Fibroblast of villous mesenchyme (primary cell): Measurements from ENCODE around the gene LCE1C. TPM values are rescaled to one million over a fixed set of nuclear protein-coding genes. Genes with fewer than 3 reads are reported as not detected.

Source experiments
- DNase-seq: peaks from one replicate; pipeline ENCODE4 v3.0.0-alpha.2; 2010; ENCODE audit warnings: low read depth
- H3K4me3 ChIP-seq: 2 replicates; pipeline ENCODE4 v1.5.1; 2011; ENCODE audit warnings: low read depth, mild to moderate bottlenecking, low read length
- total RNA-seq: library from RNA; depleted of rRNA; stranded (reverse); fragments of >200 nt; gene quantifications from 2 replicates; pipeline ENCODE4 v1.2.3, GENCODE V29; 2012
- TF ChIP-seq, protein P1 (sequence below): IDR thresholded peaks from 2 replicates; pipeline ENCODE4 v1.5.1; 2012; ENCODE audit warnings: low read depth, mild to moderate bottlenecking, low read length; ENCODE audit not compliant: insufficient read depth

Gene LCE1C
- total RNA-seq, 1 donor, result not detected

DNA sequence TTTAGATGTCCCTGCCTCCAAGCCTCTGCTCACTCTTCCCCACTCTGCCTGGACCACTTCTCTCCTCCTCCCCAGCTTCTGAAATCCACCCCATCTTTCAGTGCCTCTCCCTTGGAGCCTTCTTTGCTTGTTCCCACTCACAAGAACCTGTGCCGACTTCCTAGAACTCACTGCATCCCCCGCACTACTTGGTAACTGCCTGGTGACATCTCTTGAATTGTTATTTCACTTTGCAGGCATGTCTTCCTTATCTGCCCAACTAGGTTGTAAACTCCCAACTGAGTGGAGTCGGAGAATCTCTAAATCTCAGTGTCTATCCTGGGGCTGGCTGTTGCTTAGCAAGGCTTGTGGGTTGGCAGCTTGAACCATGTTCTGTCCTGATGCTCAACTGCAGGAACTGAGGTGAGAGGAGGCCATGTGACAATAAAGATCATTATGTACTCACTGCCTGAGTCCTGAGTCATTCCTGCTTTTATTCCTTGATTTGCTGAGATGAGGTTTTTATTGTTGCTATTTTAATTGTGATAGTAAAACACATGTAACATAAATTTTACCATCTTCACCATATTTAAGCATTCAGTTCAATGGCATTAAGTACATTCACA is 44.7 kb downstream of the LCE1C start:
- DNase-seq, result no peak
- TF ChIP-seq, protein P1, sequence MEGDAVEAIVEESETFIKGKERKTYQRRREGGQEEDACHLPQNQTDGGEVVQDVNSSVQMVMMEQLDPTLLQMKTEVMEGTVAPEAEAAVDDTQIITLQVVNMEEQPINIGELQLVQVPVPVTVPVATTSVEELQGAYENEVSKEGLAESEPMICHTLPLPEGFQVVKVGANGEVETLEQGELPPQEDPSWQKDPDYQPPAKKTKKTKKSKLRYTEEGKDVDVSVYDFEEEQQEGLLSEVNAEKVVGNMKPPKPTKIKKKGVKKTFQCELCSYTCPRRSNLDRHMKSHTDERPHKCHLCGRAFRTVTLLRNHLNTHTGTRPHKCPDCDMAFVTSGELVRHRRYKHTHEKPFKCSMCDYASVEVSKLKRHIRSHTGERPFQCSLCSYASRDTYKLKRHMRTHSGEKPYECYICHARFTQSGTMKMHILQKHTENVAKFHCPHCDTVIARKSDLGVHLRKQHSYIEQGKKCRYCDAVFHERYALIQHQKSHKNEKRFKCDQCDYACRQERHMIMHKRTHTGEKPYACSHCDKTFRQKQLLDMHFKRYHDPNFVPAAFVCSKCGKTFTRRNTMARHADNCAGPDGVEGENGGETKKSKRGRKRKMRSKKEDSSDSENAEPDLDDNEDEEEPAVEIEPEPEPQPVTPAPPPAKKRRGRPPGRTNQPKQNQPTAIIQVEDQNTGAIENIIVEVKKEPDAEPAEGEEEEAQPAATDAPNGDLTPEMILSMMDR, result no peak
- no peak overlapping the region for H3K4me3 ChIP-seq

DNA sequence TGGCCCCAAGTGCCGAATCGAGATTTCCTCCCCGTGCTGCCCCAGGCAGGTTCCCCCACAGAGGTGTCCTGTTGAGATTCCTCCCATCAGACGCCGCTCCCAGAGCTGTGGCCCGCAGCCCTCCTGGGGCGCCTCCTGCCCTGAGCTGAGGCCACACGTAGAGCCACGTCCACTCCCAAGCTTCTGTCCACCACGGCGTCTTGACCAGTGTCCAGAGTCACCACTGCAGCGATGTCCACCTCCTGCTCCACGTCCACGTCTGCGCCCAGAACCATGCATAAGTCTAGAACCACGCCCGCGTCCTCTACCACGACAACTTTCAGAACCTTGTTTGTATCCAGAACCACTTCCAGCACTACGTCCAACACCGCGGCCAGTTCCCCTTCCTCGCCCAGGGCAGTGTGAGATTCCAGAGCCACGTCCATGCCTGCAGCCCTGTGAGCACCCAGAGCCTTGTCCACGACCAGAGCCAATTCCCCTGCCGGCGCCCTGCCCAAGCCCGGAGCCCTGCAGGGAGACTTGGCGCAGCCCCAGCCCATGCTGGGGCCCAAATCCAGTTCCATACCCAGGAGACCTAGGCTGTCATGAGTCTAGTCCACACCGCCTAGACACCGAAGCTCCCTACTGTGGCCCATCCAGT is 45.8 kb downstream of the LCE1C start:
- no peak for DNase-seq
- TF ChIP-seq, protein P1, result no peak
- H3K4me3 ChIP-seq, result no peak overlapping the region

DNA sequence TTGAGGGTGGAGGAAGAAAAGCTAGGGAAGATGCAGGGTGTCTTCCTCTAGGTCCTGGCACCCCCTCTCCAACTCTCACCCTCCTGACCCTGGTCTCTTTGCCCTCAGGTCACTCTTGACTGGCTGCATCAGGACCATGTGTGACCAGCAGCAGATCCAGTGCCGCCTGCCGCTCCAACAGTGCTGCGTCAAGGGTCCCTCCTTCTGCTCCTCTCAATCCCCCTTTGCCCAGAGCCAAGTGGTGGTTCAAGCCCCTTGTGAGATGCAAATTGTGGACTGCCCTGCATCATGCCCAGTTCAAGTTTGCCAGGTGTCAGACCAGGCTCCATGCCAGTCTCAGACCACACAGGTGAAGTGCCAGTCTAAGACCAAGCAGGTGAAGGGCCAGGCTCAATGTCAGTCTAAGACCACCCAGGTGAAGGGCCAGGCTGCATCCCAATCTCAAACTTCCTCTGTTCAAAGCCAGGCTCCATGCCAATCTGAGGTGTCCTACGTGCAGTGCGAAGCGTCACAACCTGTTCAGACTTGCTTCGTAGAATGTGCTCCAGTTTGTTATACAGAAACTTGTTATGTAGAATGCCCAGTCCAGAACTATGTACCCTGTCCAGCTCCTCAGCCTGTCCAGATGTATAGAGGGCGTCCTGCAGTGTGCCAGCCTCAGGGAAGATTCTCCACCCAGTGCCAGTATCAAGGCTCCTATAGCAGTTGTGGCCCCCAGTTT is 46.8 kb downstream of the LCE1C start:
- H3K4me3 ChIP-seq, result no peak overlapping the region
- TF ChIP-seq, protein P1, result no peak

DNA sequence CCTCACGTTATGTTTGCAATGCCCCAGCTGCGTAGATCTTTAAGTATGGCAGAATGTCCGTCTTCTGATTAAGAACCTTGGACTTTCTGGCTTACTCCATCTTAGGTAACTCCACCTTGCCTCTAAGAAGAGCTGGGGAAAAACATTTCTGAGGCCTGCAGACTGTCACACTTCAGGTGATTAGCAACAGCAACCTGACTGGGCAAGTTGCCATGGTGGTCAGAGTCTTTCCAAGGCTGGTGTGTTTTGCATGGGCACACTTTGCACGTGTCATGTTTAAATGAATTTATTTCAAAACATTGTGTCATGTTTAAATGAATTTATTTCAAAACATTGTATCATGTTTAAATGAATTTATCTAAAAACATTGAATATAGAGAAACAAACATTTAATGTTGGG is 47.8 kb downstream of the LCE1C start:
- H3K4me3 ChIP-seq, result no peak overlapping the region
- TF ChIP-seq, protein P1, result no peak
- DNase-seq, result no peak

More for the DNA sequence above, 46.8 kb downstream of the LCE1C start:
- no peak for DNase-seq

DNA sequence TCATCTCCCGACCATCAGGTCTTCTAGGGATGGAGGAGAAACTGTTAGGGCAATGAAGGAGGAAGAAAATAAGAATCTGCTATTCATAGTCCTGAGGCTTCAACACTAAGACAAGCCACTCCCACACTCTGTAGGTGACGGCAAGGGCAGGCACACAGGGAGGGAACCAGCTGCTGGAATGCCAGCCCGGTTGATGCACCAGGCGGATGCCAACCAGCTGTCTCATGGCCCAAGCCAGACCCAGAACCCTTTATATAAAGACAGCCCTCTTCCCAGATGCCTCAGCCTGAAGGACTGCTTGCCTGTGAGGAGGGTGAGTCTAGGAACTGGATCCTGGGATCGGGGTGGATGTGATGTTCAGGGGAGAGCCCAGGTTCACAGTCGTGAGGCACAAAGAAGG is 48.7 kb downstream of the LCE1C start, which contains the start of gene KPRP:
Gene KPRP (plus strand): TSS at position 279 of the 400 bp plus-strand sequence. CDS start 1,564 bp downstream, outside the sequence.
- H3K4me3 ChIP-seq, result no peak within 1 kb of the TSS
- DNase-seq, result no peak

DNA sequence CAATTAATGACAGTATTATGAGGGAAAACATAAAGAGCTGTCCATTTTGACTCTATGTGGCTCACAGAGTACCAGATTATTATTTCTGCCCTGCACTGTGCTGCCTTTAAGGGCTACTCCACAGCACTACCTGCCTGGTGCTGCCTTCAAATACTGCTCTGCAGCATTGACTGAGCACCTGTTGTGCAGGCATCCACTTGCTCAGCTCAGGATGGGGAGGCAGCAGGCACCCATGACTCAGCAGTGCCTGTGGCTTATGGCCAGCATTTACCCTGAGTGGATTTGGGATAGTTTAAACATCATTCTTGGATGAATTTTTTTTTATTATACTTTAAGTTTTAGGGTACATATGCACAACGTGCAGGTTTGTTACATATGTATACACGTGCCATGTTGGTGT is 49.6 kb downstream of the LCE1C start:
- TF ChIP-seq, protein P1, result no peak
- DNase-seq, result no peak
- H3K4me3 ChIP-seq, result no peak overlapping the region

More for the DNA sequence above, 48.7 kb downstream of the LCE1C start, which contains the start of gene KPRP:
- TF ChIP-seq, protein P1, result no peak

Other genes with a start within 250 kb of the LCE1C start
- not detected in 2 replicates for gene LCE3E, start 239.9 kb downstream of the LCE1C start, total RNA-seq
- not detected in 2 replicates for gene LCE3D, start 226.1 kb downstream of the LCE1C start, total RNA-seq
- not detected in 2 replicates for gene LCE3C, start 206.4 kb downstream of the LCE1C start, total RNA-seq
- not detected in 2 replicates for gene LCE3B, start 192.8 kb downstream of the LCE1C start, total RNA-seq
- gene LCE3A, start 183.5 kb downstream of the LCE1C start, total RNA-seq, result not detected in 2 replicates
- gene LCE2D, start 143.3 kb downstream of the LCE1C start, total RNA-seq, result not detected in 2 replicates
- gene LCE2C, start 131.4 kb downstream of the LCE1C start, total RNA-seq, result not detected in 2 replicates
- gene LCE2B, start 120.5 kb downstream of the LCE1C start, total RNA-seq, result not detected in 2 replicates
- 0.43 TPM in 1 of 2 replicates, not detected in the other for gene LCE2A, start 108.3 kb downstream of the LCE1C start, total RNA-seq
- gene LCE4A, start 98.5 kb downstream of the LCE1C start, total RNA-seq, result not detected in 2 replicates
- gene KPRP, start 48.6 kb downstream of the LCE1C start, total RNA-seq, result not detected in 2 replicates
- gene LCE1F, start 31.5 kb downstream of the LCE1C start, total RNA-seq, result not detected in 2 replicates
- gene LCE1E, start 20.4 kb downstream of the LCE1C start, total RNA-seq, result not detected in 2 replicates
- not detected in 2 replicates for gene LCE1D, start 9.9 kb downstream of the LCE1C start, total RNA-seq
- gene LCE1B, start 5.3 kb upstream of the LCE1C start, total RNA-seq, result not detected in 2 replicates
- gene LCE1A, start 20.8 kb upstream of the LCE1C start, total RNA-seq, result not detected in 2 replicates
- not detected in 2 replicates for gene LCE6A, start 36.2 kb upstream of the LCE1C start, total RNA-seq
- gene LCE7A, start 53.3 kb upstream of the LCE1C start, total RNA-seq, result not detected in 2 replicates
- gene SMCP, start 71.7 kb upstream of the LCE1C start, total RNA-seq, result not detected in 2 replicates
- not detected in 2 replicates for gene IVL, start 101.9 kb upstream of the LCE1C start, total RNA-seq
- not detected in 2 replicates for gene SPRR5, start 140.6 kb upstream of the LCE1C start, total RNA-seq
- gene SPRR4, start 164.0 kb upstream of the LCE1C start, total RNA-seq, result not detected in 2 replicates
- gene SPRR1A, start 177.4 kb upstream of the LCE1C start, total RNA-seq, result not detected in 2 replicates
- not detected in 2 replicates for gene SPRR3, start 195.1 kb upstream of the LCE1C start, total RNA-seq
- gene SPRR1B, start 224.6 kb upstream of the LCE1C start, total RNA-seq, result not detected in 2 replicates
- not detected in 2 replicates for gene SPRR2D, start 234.5 kb upstream of the LCE1C start, total RNA-seq